Measurements from ENCODE around the gene RGS10. TPM values are rescaled to one million over a fixed set of nuclear protein-coding genes. Genes with fewer than 3 reads are reported as not detected.

Gene RGS10
- total and polyA plus RNA-seq, 2 of the 8 experiments (the other 6 are each of a cell fraction or from before 2014, with no cell fraction given), result 5.5 to 13.1 TPM

- TF ChIP-seq CHD7 (IDR thresholded peaks at IDR 0.05; ENCODE audit: insufficient replicate concordance, low read length) (no peak), JUND (IDR thresholded peaks at IDR 0.05; ENCODE audit: low read length) (no peak), SUZ12 (IDR thresholded peaks at IDR 0.05; ENCODE audit: low read length) (no peak), RAD21 (IDR thresholded peaks at IDR 0.05 in 1 of 2, conservative IDR thresholded peaks at IDR 0.05 in 1 of 2; ENCODE audit: low read depth in 2 of 2, low read length in 2 of 2) (no peak), SIX5 (IDR thresholded peaks at IDR 0.05; ENCODE audit: low read depth, low read length) (no peak), GABPA (IDR thresholded peaks at IDR 0.05; ENCODE audit: borderline replicate concordance, insufficient read depth, low read length) (no peak), RXRA (IDR thresholded peaks at IDR 0.05; ENCODE audit: insufficient read depth, low read depth, low read length) (no peak), SP1 (IDR thresholded peaks at IDR 0.05; ENCODE audit: low read depth, low read length) (no peak), SP2 (IDR thresholded peaks at IDR 0.05; ENCODE audit: low read length) (no peak), KDM5A (IDR thresholded peaks at IDR 0.05; ENCODE audit: low read length) (no peak), HDAC2 (IDR thresholded peaks at IDR 0.05; ENCODE audit: borderline replicate concordance in 1 of 2, low read depth in 2 of 2, low read length in 2 of 2) (no peak), JUN (IDR thresholded peaks at IDR 0.05; ENCODE audit: low read depth, low read length) (no peak)
These were observed 16.4 kb downstream of the RGS10 start (continued) for GRCh38 chr10:119526149-119526548.

Data from H1 (cell line).